T-cell (primary cell): ENCODE measurements around the gene UNC50. TPM values are rescaled to one million over a fixed set of nuclear protein-coding genes. Genes with fewer than 3 reads are reported as not detected.

Source experiments
- ATAC-seq, 4 experiments: fragments of 200-7000 bp in 3 of 4; fragments of 150-1000 bp in 1 of 4; cut with Tn5 transposase; replicated peaks in 1 of 4; 1 replicate in 3 of 4; 2 replicates in 1 of 4; pipeline ENCODE4 v1.10.0; 2021; ENCODE audit warnings: moderate library complexity in 3 of 4, mild to moderate bottlenecking in 2 of 4, moderate number of reproducible peaks in 1 of 4
- CTCF ChIA-PET, 2 donors: fragments of 300-600 bp; sonication (Branson Sonifier 250); formaldehyde crosslinking; loops; one replicate each; lab custom pipeline; 2022; ENCODE audit warnings: antibody characterized with exemption in 2 of 2; lab: Charles Lee
- POLR2A ChIA-PET, 2 donors: fragments of 300-600 bp; sonication (Branson Sonifier 250); formaldehyde crosslinking; loops; one replicate each; lab custom pipeline; 2022; ENCODE audit warnings: antibody characterized with exemption in 2 of 2; lab: Charles Lee
- DNase-seq, 35 experiments: peaks; one replicate each; pipeline versions ENCODE4 v3.0.0 to v3.0.0-alpha.2; 2013 to 2023
- H3K27ac ChIP-seq: one replicate; pipeline ENCODE4 v1.5.1; 2013; ENCODE audit warnings: low read length
- H3K27me3 ChIP-seq, 2 experiments: replicated peaks in 1 of 2; 1 replicate in 1 of 2; 2 replicates in 1 of 2; pipeline versions ENCODE4 v1.6.1 to v1.7.0; 2013; ENCODE audit warnings: low read length in 1 of 2, mixed read lengths in 1 of 2; ENCODE audit not compliant: control insufficient read depth in 2 of 2, insufficient read depth in 2 of 2; ENCODE audit errors: extremely low read depth in 1 of 2
- H3K36me3 ChIP-seq, 2 donors: 1 replicate in 1 of 2; 2 replicates in 1 of 2; pipeline versions ENCODE4 v1.6.1 to v1.7.0; 2013; ENCODE audit warnings: low read length in 1 of 2; ENCODE audit not compliant: control insufficient read depth in 2 of 2, insufficient read depth in 1 of 2; ENCODE audit errors: extremely low read depth in 1 of 2
- H3K4me1 ChIP-seq, 2 experiments: 1 replicate in 1 of 2; 2 replicates in 1 of 2; pipeline versions ENCODE4 v1.6.1 to v1.7.0; 2013; ENCODE audit warnings: low read length in 2 of 2, mixed read lengths in 1 of 2; ENCODE audit not compliant: insufficient read depth in 2 of 2, control insufficient read depth in 1 of 2; ENCODE audit errors: extremely low read depth in 1 of 2
- H3K4me3 ChIP-seq, 2 donors: 1 replicate in 1 of 2; 2 replicates in 1 of 2; pipeline versions ENCODE4 v1.5.1 to v1.7.0; 2013; ENCODE audit warnings: mild to moderate bottlenecking in 2 of 2, low read length in 1 of 2, moderate library complexity in 1 of 2; ENCODE audit not compliant: control insufficient read depth in 1 of 2; ENCODE audit errors: extremely low read depth in 1 of 2
- H3K9me3 ChIP-seq: 2 replicates; pipeline ENCODE4 v1.7.0; 2013
- H3K27ac Mint-ChIP-seq, 2 donors: one replicate each; pipeline ENCODE4 v1.8.0; 2020 to 2021; ENCODE audit warnings: mild to moderate bottlenecking in 2 of 2, mixed read lengths in 2 of 2
- H3K27me3 Mint-ChIP-seq, 2 donors: one replicate each; pipeline ENCODE4 v1.8.0; 2021 to 2022; ENCODE audit warnings: mixed read lengths in 2 of 2
- H3K36me3 Mint-ChIP-seq: one replicate; pipeline ENCODE4 v1.8.0; 2021; ENCODE audit warnings: mixed read lengths
- H3K4me1 Mint-ChIP-seq, 3 donors: one replicate each; pipeline ENCODE4 v1.8.0; 2020 to 2022; ENCODE audit warnings: mixed read lengths in 3 of 3, mild to moderate bottlenecking in 1 of 3
- H3K4me3 Mint-ChIP-seq, 3 donors: one replicate each; pipeline ENCODE4 v1.8.0; 2020 to 2022; ENCODE audit warnings: mild to moderate bottlenecking in 3 of 3, mixed read lengths in 3 of 3, moderate library complexity in 3 of 3
- H3K9me3 Mint-ChIP-seq, 3 donors: one replicate each; pipeline ENCODE4 v1.8.0; 2020 to 2022; ENCODE audit warnings: mixed read lengths in 3 of 3
- WGBS: methylation state at CpG from one replicate; pipeline ENCODE4 v1.1.5; 2013; ENCODE audit warnings: missing lambda C conversion rate; ENCODE audit not compliant: insufficient coverage; 5-methylcytosine and 5-hydroxymethylcytosine counted together
- total RNA-seq, 35 experiments: library from RNA in 6 of 35; stranded (reverse) in 6 of 35; fragments of 120-200 nt in 1 of 35; gene quantifications; one replicate each; pipeline versions ENCODE4 v1.2.1 to v1.2.4 and lab custom pipeline; 2013 to 2026

The UNC50 gene
- total RNA-seq, 5 donors from 2014 or later (not counting 1 experiment from before 2014, with no cell fraction given) = 19.5 to 37.9 (median 29.5) TPM

DNA sequence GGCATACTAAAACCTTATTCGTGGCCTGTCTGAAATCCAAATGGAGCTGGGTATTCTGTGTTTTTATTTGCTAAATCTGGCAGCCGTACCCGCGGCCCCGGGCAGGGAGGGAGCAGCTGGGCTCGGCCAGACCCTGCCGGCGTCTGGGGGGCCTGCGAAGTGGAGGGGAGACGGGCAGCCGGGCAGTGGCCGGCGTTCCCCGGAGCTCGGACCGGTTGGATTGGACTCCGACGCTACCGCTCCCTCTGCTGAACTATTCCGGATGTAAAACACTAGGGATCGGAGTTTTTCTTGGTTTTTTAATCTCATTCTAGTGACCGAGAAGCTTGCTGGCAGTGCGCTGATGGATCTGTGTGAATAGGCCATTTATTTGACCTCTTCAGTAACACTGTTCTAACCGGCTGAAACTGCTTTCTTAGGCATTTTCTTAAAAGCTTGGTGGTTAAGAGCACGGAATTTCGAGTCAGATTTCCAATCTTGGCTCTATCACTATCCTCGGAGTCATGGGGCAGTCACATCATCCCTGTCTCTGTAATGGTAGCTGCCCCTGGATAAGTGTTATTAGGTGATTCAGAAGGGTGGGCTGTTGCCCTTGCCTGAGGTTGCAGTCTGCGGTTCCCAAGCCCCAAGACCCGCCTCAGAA lies 694 bp downstream of the UNC50 start:
- WGBS = under 1% methylated on average over 19 of the region's 29 CpGs
- Mint-ChIP-seq H3K27ac (peak overlapping the region; percentile 87 to 94), H3K9me3 (peaks cover 0 to 3% (median 0%) of the 10 kb centered on the region in 3 donors), H3K4me1 (peaks cover 73 to 78% (median 76%) of the 10 kb centered on the region in 3 donors), H3K27me3 (no peaks in the 10 kb centered on the region), H3K36me3 (peaks cover 25% of the 10 kb centered on the region), H3K4me3 (peak overlapping the region; percentile 85 to 95 (median 90))
- Histone ChIP-seq H3K4me1 (peaks cover 22 to 34% of the 10 kb centered on the region in 2 experiments), H3K27ac (peak overlapping the region; percentile 93), H3K36me3 (peaks cover 0 to 28% of the 10 kb centered on the region in 2 donors), H3K9me3 (no peaks in the 10 kb centered on the region), H3K27me3 (no peaks in the 10 kb centered on the region), H3K4me3 (peak overlapping the region; percentile 92 to 95)
- ChIA-PET CTCF (interaction anchor here in 1 of 2 donors (0.6 to 0.7 kb wide), 2 partner anchors 40 to 227 kb away, joined by 3 to 5 read pairs; no protein-coding TSS in a partner anchor), POLR2A (interaction anchor here in 1 of 2 donors (0.7 to 0.8 kb wide), 2 partner anchors 37 to 145 kb away, joined by 3 read pairs; no protein-coding TSS in a partner anchor)
- peak; percentile 3 to 22 (median 10) for ATAC-seq
- peak in 3 of 35 experiments; percentile 5 to 30 (median 14) for DNase-seq

DNA sequence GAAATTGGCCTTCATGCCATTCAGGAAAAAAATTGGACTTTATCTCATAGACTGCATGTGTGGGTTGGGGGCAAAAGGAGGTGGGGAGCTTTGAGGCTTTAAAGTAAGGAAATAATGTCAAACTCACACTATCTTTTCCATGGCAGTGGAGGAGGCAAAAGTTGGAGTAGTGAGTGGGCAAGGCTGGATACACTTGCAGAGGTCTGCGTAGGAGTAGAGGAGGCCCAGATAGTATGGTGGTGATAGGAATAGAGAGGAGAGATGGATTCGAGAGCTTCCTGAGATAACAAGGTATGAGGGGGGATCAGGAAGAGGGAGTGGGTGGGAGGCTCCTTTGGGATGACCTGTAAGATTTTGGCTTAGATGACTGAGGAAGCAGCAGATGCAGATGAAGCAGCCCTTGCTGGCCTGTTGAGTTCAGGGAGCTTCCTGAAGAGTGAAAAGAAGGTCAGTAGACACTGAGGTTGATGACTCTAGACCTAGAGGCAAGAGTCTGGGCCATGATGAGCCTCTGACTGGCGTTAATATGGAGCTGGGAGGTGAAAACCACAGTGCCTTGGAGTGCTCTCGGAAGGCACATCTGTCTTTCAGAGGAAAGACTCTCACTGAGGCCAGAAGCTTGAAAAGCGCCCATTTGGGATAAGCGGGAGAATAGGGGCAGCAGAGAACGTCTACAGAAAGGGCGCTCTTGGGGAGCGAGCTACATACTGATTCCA lies 5.8 kb downstream of the UNC50 start:
- Mint-ChIP-seq H3K4me3 (no peak overlapping the region), H3K4me1 (peaks cover 61 to 67% (median 63%) of the 10 kb centered on the region in 3 donors), H3K27me3 (no peaks in the 10 kb centered on the region), H3K36me3 (peaks cover 51% of the 10 kb centered on the region), H3K27ac (peak overlapping the region; percentile 62 to 78), H3K9me3 (peaks cover 0 to 3% (median 0%) of the 10 kb centered on the region in 3 donors)
- no peaks in the 10 kb centered on the region for H3K9me3 ChIP-seq
- DNase-seq (no peak), ATAC-seq (no peak)
- no peaks in the 10 kb centered on the region for H3K27me3 ChIP-seq
- 99% methylated on average over 9 of the region's 9 CpGs for WGBS
- ChIA-PET CTCF (interaction anchor here in 1 of 2 donors (0.9 kb wide), 1 partner anchor 14 kb away, joined by 3 read pairs; no protein-coding TSS in a partner anchor), POLR2A (interaction anchor here in 1 of 2 donors (0.6 kb wide), 1 partner anchor 14 kb away, joined by 3 read pairs; no protein-coding TSS in a partner anchor)
- peaks cover 12 to 16% of the 10 kb centered on the region in 2 experiments for H3K4me1 ChIP-seq
- no peak overlapping the region for H3K4me3 ChIP-seq
- H3K36me3 ChIP-seq = peaks cover 0 to 61% of the 10 kb centered on the region in 2 donors
- no peak overlapping the region for H3K27ac ChIP-seq

DNA sequence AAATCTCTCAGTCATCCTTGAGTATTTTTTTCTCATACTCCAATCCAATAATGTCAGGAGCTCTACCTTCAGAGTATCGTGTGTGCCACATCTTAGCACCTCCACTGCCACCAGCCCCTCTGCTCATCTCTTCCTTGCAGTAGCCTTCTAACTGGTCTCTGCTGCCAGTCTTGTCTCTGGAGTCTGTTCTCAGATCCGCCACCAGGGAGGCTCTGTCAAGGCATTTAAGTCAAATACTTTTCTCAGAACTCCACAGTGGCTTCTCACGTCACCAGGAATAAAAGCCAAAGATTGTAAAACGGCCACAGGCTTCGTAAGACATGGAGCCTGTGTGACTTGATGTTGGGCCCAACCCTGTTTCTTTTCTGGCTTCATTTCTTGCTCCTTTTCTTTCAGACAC lies 7.1 kb downstream of the UNC50 start:
- Histone ChIP-seq H3K4me3 (no peak overlapping the region), H3K36me3 (peaks cover 0 to 70% of the 10 kb centered on the region in 2 donors), H3K9me3 (no peaks in the 10 kb centered on the region), H3K27ac (peak overlapping the region; percentile 10), H3K4me1 (peaks cover 2 to 7% of the 10 kb centered on the region in 2 experiments), H3K27me3 (no peaks in the 10 kb centered on the region)
- H3K4me3 Mint-ChIP-seq = no peak overlapping the region
- ATAC-seq (no peak), DNase-seq (no peak)
- 98% methylated on average over 3 of the region's 5 CpGs for WGBS
- ChIA-PET CTCF (no interaction called here), POLR2A (no interaction called here)
- peak overlapping the region; percentile 29 to 78 for H3K27ac Mint-ChIP-seq
- H3K9me3 Mint-ChIP-seq = peaks cover 0 to 3% (median 0%) of the 10 kb centered on the region in 3 donors
- no peaks in the 10 kb centered on the region for H3K27me3 Mint-ChIP-seq
- peaks cover 54 to 55% (median 55%) of the 10 kb centered on the region in 3 donors for H3K4me1 Mint-ChIP-seq
- H3K36me3 Mint-ChIP-seq = peaks cover 53% of the 10 kb centered on the region

DNA sequence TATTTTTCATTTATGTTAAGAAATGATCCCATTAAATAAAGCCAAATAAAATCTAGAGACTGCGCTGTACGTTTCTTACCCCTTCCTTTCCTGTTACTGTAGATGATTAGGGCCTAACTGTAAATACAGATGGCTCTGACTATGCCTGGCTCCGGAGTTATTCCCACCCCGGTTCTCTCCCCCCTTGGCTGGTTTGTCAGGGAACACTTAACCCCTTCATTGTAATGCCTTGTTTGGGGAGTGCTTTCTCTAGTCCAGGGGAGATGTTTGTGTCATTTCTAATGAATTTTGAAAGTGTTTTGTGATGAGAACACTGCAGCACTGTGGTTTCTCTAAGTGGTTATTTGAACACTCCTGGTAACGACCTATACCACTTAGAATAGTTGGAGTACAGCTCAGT lies 8.8 kb downstream of the UNC50 start:
- Histone ChIP-seq H3K36me3 (peaks cover 0 to 75% of the 10 kb centered on the region in 2 donors), H3K9me3 (no peaks in the 10 kb centered on the region), H3K4me3 (no peak overlapping the region), H3K4me1 (peaks cover 0 to 3% of the 10 kb centered on the region in 2 experiments), H3K27ac (no peak overlapping the region), H3K27me3 (no peaks in the 10 kb centered on the region)
- ChIA-PET CTCF (interaction anchor here in 1 of 2 donors (1.0 kb wide), 1 partner anchor 18 kb away, joined by 3 read pairs; no protein-coding TSS in a partner anchor), POLR2A (interaction anchor here in 1 of 2 donors (1.5 kb wide), 1 partner anchor 10 kb away, joined by 3 read pairs; no protein-coding TSS in a partner anchor)
- no peaks in the 10 kb centered on the region for H3K27me3 Mint-ChIP-seq
- peaks cover 50 to 51% (median 51%) of the 10 kb centered on the region in 3 donors for H3K4me1 Mint-ChIP-seq
- no peak for DNase-seq
- H3K4me3 Mint-ChIP-seq = no peak overlapping the region
- peaks cover 53% of the 10 kb centered on the region for H3K36me3 Mint-ChIP-seq
- H3K9me3 Mint-ChIP-seq = peaks cover 0 to 3% (median 0%) of the 10 kb centered on the region in 3 donors
- peak in 1 of 4 experiments; percentile 12 for ATAC-seq
- H3K27ac Mint-ChIP-seq = peak overlapping the region; percentile 53 to 78
- WGBS = no CpG with 5 or more reads among the region's 5 CpGs

DNA sequence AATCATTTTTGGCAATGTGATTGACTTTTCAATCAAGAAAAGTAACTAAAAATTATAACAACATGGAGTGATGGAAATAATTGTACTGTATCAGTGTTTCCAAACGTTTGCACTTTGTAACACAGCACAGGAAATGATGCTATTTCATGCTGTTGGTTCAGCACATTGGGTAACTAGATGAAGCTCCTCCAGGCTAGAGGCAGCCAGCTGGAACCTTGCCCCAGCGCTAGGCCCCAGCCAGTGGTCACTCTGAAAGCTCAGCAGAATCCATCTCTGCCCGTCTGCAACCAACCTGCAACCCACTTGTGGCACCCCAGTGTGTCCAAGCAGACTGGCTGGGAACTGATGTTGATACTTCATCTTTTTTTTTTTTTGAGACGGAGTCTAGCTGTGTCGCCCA lies 15.3 kb downstream of the UNC50 start:
- no peaks in the 10 kb centered on the region for H3K27me3 Mint-ChIP-seq
- no peak overlapping the region for H3K4me3 Mint-ChIP-seq
- H3K27me3 ChIP-seq = no peaks in the 10 kb centered on the region
- ATAC-seq (no peak), DNase-seq (no peak)
- WGBS = 58% methylated on average over 3 of the region's 5 CpGs
- ChIA-PET CTCF (interaction anchor here in 1 of 2 donors (0.5 kb wide), 1 partner anchor 214 kb away, joined by 3 read pairs; no protein-coding TSS in a partner anchor), POLR2A (interaction anchor here in 1 of 2 donors (0.7 kb wide), 1 partner anchor 12 kb away, joined by 3 read pairs; no protein-coding TSS in a partner anchor)
- peaks cover 49% of the 10 kb centered on the region for H3K36me3 Mint-ChIP-seq
- peak overlapping the region; percentile 48 to 49 for H3K27ac Mint-ChIP-seq
- peak overlapping the region; percentile 13 for H3K27ac ChIP-seq
- no peaks in the 10 kb centered on the region for H3K9me3 ChIP-seq
- no peak overlapping the region for H3K4me3 ChIP-seq
- H3K4me1 Mint-ChIP-seq = peaks cover 26 to 36% (median 29%) of the 10 kb centered on the region in 3 donors
- peaks cover 0 to 8% of the 10 kb centered on the region in 2 experiments for H3K4me1 ChIP-seq
- H3K36me3 ChIP-seq = peaks cover 7 to 81% of the 10 kb centered on the region in 2 donors
- no peaks in the 10 kb centered on the region for H3K9me3 Mint-ChIP-seq

DNA sequence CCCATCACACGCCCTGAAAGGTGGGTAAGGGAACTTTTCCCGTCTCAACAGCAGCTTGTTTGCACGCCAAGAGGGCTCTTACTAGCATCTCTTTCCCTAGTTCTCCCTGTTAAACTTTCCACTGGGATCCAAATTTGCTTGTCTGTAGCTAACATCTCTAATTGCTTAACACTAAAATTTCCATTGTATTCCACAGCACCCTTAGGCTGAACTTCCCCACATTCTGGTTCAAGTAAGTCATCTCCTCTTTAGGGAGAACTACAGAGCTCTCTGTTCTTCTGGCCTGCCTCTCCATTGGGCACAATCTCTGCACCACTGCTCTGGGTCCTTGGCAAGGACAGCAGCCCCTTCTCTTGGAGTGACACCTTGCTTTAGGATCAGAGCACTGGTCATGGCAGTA lies 24.0 kb downstream of the UNC50 start:
- Histone ChIP-seq H3K27ac (no peak overlapping the region), H3K9me3 (no peaks in the 10 kb centered on the region), H3K4me3 (no peak overlapping the region), H3K4me1 (peaks cover 14 to 32% of the 10 kb centered on the region in 2 experiments), H3K27me3 (no peaks in the 10 kb centered on the region), H3K36me3 (peaks cover 20 to 94% of the 10 kb centered on the region in 2 donors)
- peak overlapping the region; percentile 28 to 71 for H3K27ac Mint-ChIP-seq
- no peak overlapping the region for H3K4me3 Mint-ChIP-seq
- H3K36me3 Mint-ChIP-seq = peaks cover 50% of the 10 kb centered on the region
- POLR2A ChIA-PET = no interaction called here
- DNase-seq (no peak), ATAC-seq (no peak)
- CTCF ChIA-PET = interaction anchor here in 1 of 2 donors (1.7 kb wide), 1 partner anchor 17 kb away, joined by 4 read pairs; no protein-coding TSS in a partner anchor
- 100% methylated on average over 3 of the region's 3 CpGs for WGBS
- no peaks in the 10 kb centered on the region for H3K27me3 Mint-ChIP-seq
- peaks cover 29 to 40% (median 39%) of the 10 kb centered on the region in 3 donors for H3K4me1 Mint-ChIP-seq
- H3K9me3 Mint-ChIP-seq = no peaks in the 10 kb centered on the region
